H1 (cell line): ENCODE data around the gene AP4M1. TPM values are rescaled to one million over a fixed set of nuclear protein-coding genes. Genes with fewer than 3 reads are reported as not detected.

ENCODE experiments used
- CTCF ChIA-PET: fragments of 300-600 bp; sonication (Branson Sonifier 250); formaldehyde crosslinking; loops from one replicate; lab custom pipeline; 2021; ENCODE audit not compliant: partially characterized antibody; lab: Charles Lee
- POLR2A ChIA-PET: fragments of 300-600 bp; sonication (Branson Sonifier 250); formaldehyde crosslinking; loops from one replicate; lab custom pipeline; 2021; ENCODE audit warnings: inconsistent platforms; ENCODE audit not compliant: partially characterized antibody; lab: Charles Lee
- DNase-seq, 2 experiments: peaks; one replicate each; pipeline versions ENCODE4 v3.0.0 to v3.0.0-alpha.2; 2010 to 2022; ENCODE audit warnings: low spot score in 2 of 2, low read depth in 1 of 2, mixed read lengths in 1 of 2
- FAIRE-seq: peaks from 2 replicates; lab custom pipeline; 2011; peaks lifted over from hg19 to GRCh38; lab: Jason Lieb, UNC
- H2AFZ ChIP-seq: 2 replicates; pipeline ENCODE4 v1.8.1; 2012; ENCODE audit warnings: low read length, inconsistent platforms
- H2AK5ac ChIP-seq: 2 replicates; pipeline ENCODE4 v1.6.1; 2013; ENCODE audit warnings: low read depth, low read length
- H2BK120ac ChIP-seq: replicated peaks from 2 replicates; pipeline ENCODE3; 2013; ENCODE audit warnings: low read depth, low read length, inconsistent platforms
- H2BK12ac ChIP-seq: 2 replicates; pipeline ENCODE4 v1.6.1; 2013; ENCODE audit warnings: low read depth, low read length
- H2BK15ac ChIP-seq: 2 replicates; pipeline ENCODE4 v1.6.1; 2013; ENCODE audit warnings: low read length
- H2BK20ac ChIP-seq: 2 replicates; pipeline ENCODE4 v1.6.1; 2013; ENCODE audit warnings: low read length
- H2BK5ac ChIP-seq: 2 replicates; pipeline ENCODE4 v1.6.1; 2013; ENCODE audit warnings: low read depth, low read length
- H3K14ac ChIP-seq: 2 replicates; pipeline ENCODE4 v1.6.1; 2013; ENCODE audit warnings: inconsistent platforms; ENCODE audit not compliant: insufficient read length
- H3K18ac ChIP-seq: 2 replicates; pipeline ENCODE4 v1.6.1; 2013; ENCODE audit warnings: low read length; ENCODE audit errors: extremely low read depth
- H3K23ac ChIP-seq: 2 replicates; pipeline ENCODE4 v1.6.1; 2013; ENCODE audit warnings: inconsistent platforms; ENCODE audit not compliant: insufficient read length
- H3K23me2 ChIP-seq: 2 replicates; pipeline ENCODE4 v1.6.1; 2013; ENCODE audit warnings: low read depth, low read length
- H3K27ac ChIP-seq: 2 replicates; pipeline ENCODE4 v1.6.1; 2011; ENCODE audit warnings: low read depth, low read length, inconsistent platforms
- H3K27me3 ChIP-seq, 4 experiments: replicated peaks in 1 of 4; 1 replicate in 1 of 4; 2 replicates in 3 of 4; pipeline versions ENCODE4 v1.6.1 to v1.8.1; 2011 to 2013; ENCODE audit warnings: low read length in 3 of 4, mild to moderate bottlenecking in 3 of 4, inconsistent platforms in 2 of 4, mixed read lengths in 2 of 4, moderate library complexity in 1 of 4; ENCODE audit not compliant: control insufficient read depth in 3 of 4, insufficient read depth in 3 of 4; ENCODE audit errors: extremely low read depth in 1 of 4
- H3K36me3 ChIP-seq, 4 experiments: 2 replicates each; pipeline versions ENCODE4 v1.6.1 to v1.8.1; 2011 to 2013; ENCODE audit warnings: mild to moderate bottlenecking in 4 of 4, low read length in 3 of 4, moderate library complexity in 2 of 4, control low read depth in 1 of 4, inconsistent platforms in 1 of 4; ENCODE audit not compliant: insufficient read depth in 4 of 4, control insufficient read depth in 2 of 4
- H3K4ac ChIP-seq: replicated peaks from 2 replicates; pipeline ENCODE3; 2013; ENCODE audit warnings: low read length, low read depth, mixed read lengths, inconsistent platforms; ENCODE audit not compliant: insufficient read length
- H3K4me1 ChIP-seq, 4 experiments: replicated peaks in 1 of 4; 1 replicate in 1 of 4; 2 replicates in 3 of 4; pipeline versions ENCODE4 v1.6.1 to v1.8.1; 2011 to 2013; ENCODE audit warnings: low read length in 3 of 4, inconsistent platforms in 2 of 4, mixed read lengths in 1 of 4; ENCODE audit not compliant: insufficient read depth in 4 of 4, control insufficient read depth in 3 of 4
- H3K4me2 ChIP-seq, 2 experiments: 2 replicates each; pipeline versions ENCODE4 v1.6.1 to v1.8.1; 2011 to 2013; ENCODE audit warnings: low read depth in 2 of 2, low read length in 2 of 2, control low read depth in 1 of 2, inconsistent platforms in 1 of 2, mild to moderate bottlenecking in 1 of 2; ENCODE audit not compliant: insufficient read depth in 1 of 2
- H3K4me3 ChIP-seq, 4 experiments: fragments of 200-600, 300-600 bp in 1 of 4; sonication (generic), shearing (Covaris generic), sonication (Bioruptor Twin) in 1 of 4; 2 replicates each; pipeline versions ENCODE4 v1.5.1 to v1.8.1; 2011 to 2016; ENCODE audit warnings: low read length in 4 of 4, low read depth in 3 of 4, control low read depth in 2 of 4, inconsistent platforms in 2 of 4, mild to moderate bottlenecking in 2 of 4, mixed read lengths in 1 of 4, moderate library complexity in 1 of 4; ENCODE audit not compliant: insufficient read depth in 2 of 4; ENCODE audit errors: extremely low read depth in 1 of 4
- H3K56ac ChIP-seq: replicated peaks from 2 replicates; pipeline ENCODE3; 2013; ENCODE audit warnings: low read depth, mild to moderate bottlenecking, mixed read lengths, low read length, inconsistent platforms; ENCODE audit not compliant: insufficient read length
- H3K79me1 ChIP-seq: 2 replicates; pipeline ENCODE4 v1.6.1; 2013; ENCODE audit warnings: low read depth, low read length, control low read depth
- H3K79me2 ChIP-seq, 2 experiments: 2 replicates each; pipeline versions ENCODE4 v1.6.1 to v1.8.1; 2012 to 2013; ENCODE audit warnings: low read length in 2 of 2, mild to moderate bottlenecking in 2 of 2, inconsistent platforms in 1 of 2; ENCODE audit not compliant: insufficient read depth in 2 of 2, control insufficient read depth in 1 of 2
- H3K9ac ChIP-seq, 4 experiments: replicated peaks in 1 of 4; 1 replicate in 1 of 4; 2 replicates in 3 of 4; pipeline versions ENCODE4 v1.6.1 to v1.8.1; 2011 to 2013; ENCODE audit warnings: low read depth in 3 of 4, low read length in 3 of 4, control low read depth in 2 of 4, mild to moderate bottlenecking in 2 of 4, moderate library complexity in 2 of 4, inconsistent platforms in 1 of 4; ENCODE audit errors: extremely low read depth in 1 of 4
- H3K9me3 ChIP-seq, 2 experiments: 2 replicates each; pipeline versions ENCODE4 v1.6.1 to v1.8.1; 2012 to 2013; ENCODE audit warnings: mild to moderate bottlenecking in 2 of 2, moderate library complexity in 2 of 2, control low read depth in 1 of 2, inconsistent platforms in 1 of 2, low read depth in 1 of 2, low read length in 1 of 2, mixed read lengths in 1 of 2; ENCODE audit not compliant: insufficient read depth in 2 of 2
- H4K20me1 ChIP-seq, 2 experiments: replicated peaks in 1 of 2; 2 replicates each; pipeline versions ENCODE3 to v1.8.1; 2011 to 2013; ENCODE audit warnings: inconsistent platforms in 2 of 2, low read length in 2 of 2, mild to moderate bottlenecking in 1 of 2; ENCODE audit not compliant: insufficient read depth in 2 of 2, control insufficient read depth in 1 of 2
- H4K5ac ChIP-seq: 2 replicates; pipeline ENCODE4 v1.6.1; 2013; ENCODE audit warnings: low read length, low read depth, mixed read lengths, inconsistent platforms; ENCODE audit not compliant: insufficient read length
- H4K8ac ChIP-seq: 2 replicates; pipeline ENCODE4 v1.8.0; 2013; ENCODE audit warnings: mild to moderate bottlenecking, moderate library complexity, low read length, inconsistent platforms; ENCODE audit not compliant: insufficient read depth; ENCODE audit errors: extremely low read depth
- H4K91ac ChIP-seq: replicated peaks from 2 replicates; pipeline ENCODE3; 2013; ENCODE audit warnings: low read length, mixed read lengths, inconsistent platforms; ENCODE audit not compliant: insufficient read length
- CTBP2 ChIP-seq: IDR thresholded peaks from 2 replicates; pipeline ENCODE4 v1.7.0; 2011; ENCODE audit warnings: borderline replicate concordance, mild to moderate bottlenecking, moderate library complexity, mixed read lengths, low read length; ENCODE audit not compliant: insufficient read depth, insufficient read length
- FOSL1 ChIP-seq: IDR thresholded peaks from 2 replicates; pipeline ENCODE4 v1.6.1; 2011; ENCODE audit warnings: mild to moderate bottlenecking, low read depth, low read length, moderate library complexity; ENCODE audit not compliant: insufficient read depth
- KDM1A ChIP-seq: fragments of 200-600, 300-600 bp; sonication (generic); IDR thresholded peaks from 2 replicates; pipeline ENCODE4 v1.7.1; 2016; ENCODE audit warnings: mild to moderate bottlenecking, low read length, borderline replicate concordance
- KDM4A ChIP-seq: IDR thresholded peaks from one replicate; pipeline ENCODE4 v1.7.1; 2012; ENCODE audit warnings: low read depth, mild to moderate bottlenecking, moderate library complexity, low read length, inconsistent platforms; ENCODE audit not compliant: severe bottlenecking
- PHF8 ChIP-seq: fragments of 200-600 bp; sonication (generic); conservative IDR thresholded peaks from 2 replicates; pipeline ENCODE4 v1.7.1; 2012; ENCODE audit warnings: low read depth, mild to moderate bottlenecking, inconsistent platforms, low read length, moderate library complexity
- POLR2A ChIP-seq, 2 experiments: IDR thresholded peaks; 1 replicate in 1 of 2; 2 replicates in 1 of 2; pipeline ENCODE4 v1.6.1; 2011; ENCODE audit warnings: low read depth in 2 of 2, low read length in 2 of 2, mild to moderate bottlenecking in 2 of 2; ENCODE audit errors: control extremely low read depth in 1 of 2
- POLR2AphosphoS5 ChIP-seq: IDR thresholded peaks from 2 replicates; pipeline ENCODE4 v1.6.1; 2011; ENCODE audit warnings: low read depth, low read length
- POU5F1 ChIP-seq: IDR thresholded peaks from 2 replicates; pipeline ENCODE4 v1.6.1; 2011; ENCODE audit warnings: low read depth, mild to moderate bottlenecking, low read length, moderate library complexity
- RBBP5 ChIP-seq: IDR thresholded peaks from 2 replicates; pipeline ENCODE4 v1.7.1; 2012; ENCODE audit warnings: low read depth, mild to moderate bottlenecking, inconsistent platforms, low read length, moderate library complexity, borderline replicate concordance
- SIX5 ChIP-seq: IDR thresholded peaks from 2 replicates; pipeline ENCODE4 v1.6.1; 2011; ENCODE audit warnings: mild to moderate bottlenecking, low read depth, low read length
- SP1 ChIP-seq: IDR thresholded peaks from 2 replicates; pipeline ENCODE4 v1.6.1; 2011; ENCODE audit warnings: low read depth, low read length
- USF2 ChIP-seq: IDR thresholded peaks from 2 replicates; pipeline ENCODE4 v1.6.1; 2011; ENCODE audit warnings: low read length, improper control_type of control experiment
- WGBS, 2 experiments: shearing (Covaris generic) in 1 of 2; methylation state at CpG; one replicate each; pipeline versions ENCODE4 v1.1.6 to v1.1.7; 2013 to 2015; ENCODE audit warnings: low lambda C conversion rate in 2 of 2, mixed read lengths in 2 of 2, inconsistent platforms in 1 of 2, low coverage in 1 of 2, missing lambda C conversion rate in 1 of 2; ENCODE audit not compliant: insufficient replicate concordance in 2 of 2, insufficient coverage in 1 of 2, insufficient read length in 1 of 2; ENCODE audit errors: extremely low coverage in 1 of 2, missing lambda C conversion rate in 1 of 2; 5-methylcytosine and 5-hydroxymethylcytosine counted together
- polyA plus RNA-seq, 7 experiments: library from polyadenylated mRNA; depleted of rRNA in 3 of 7; stranded (reverse) in 5 of 7; unstranded in 2 of 7; fragments of >200 nt in 5 of 7; fragments of 200-250 nt in 2 of 7; gene quantifications; 1 replicate in 5 of 7; 2 replicates in 1 of 7; 4 replicates in 1 of 7; pipeline versions ENCODE4 v1.2.1 to v1.2.3, GENCODE V29; 2011 to 2013; ENCODE audit warnings: missing spikeins in 2 of 7, mixed read lengths in 2 of 7
- total RNA-seq: library from RNA; stranded (reverse); fragmentation: NEBNext Ultra II Directional; extraction: Animal tissue kit (Norgen Biotek cat#: 25700); gene quantifications from 2 replicates; pipeline ENCODE4 v1.2.1, GENCODE V29; 2021

AP4M1 gene
- total and polyA plus RNA-seq, 2 of the 8 experiments (the other 6 are each of a cell fraction or from before 2014, with no cell fraction given) = 15.2 to 16.6 TPM

- Histone ChIP-seq H2BK120ac (no peak overlapping the region), H2BK15ac (no peak overlapping the region), H3K4me1 (peaks cover 0 to 8% (median 3%) of the 10 kb centered on the region in 4 experiments; a peak in 3 of 7 replicates), H3K18ac (no peak overlapping the region), H2BK12ac (no peak overlapping the region), H3K23ac (no peak overlapping the region), H3K56ac (no peak overlapping the region), H2BK5ac (no peak overlapping the region; the same call in 1 of the 2 replicates), H3K79me1 (peaks cover 12% of the 10 kb centered on the region), H4K91ac (no peak overlapping the region), H3K14ac (no peak overlapping the region), H2BK20ac (no peak overlapping the region), H3K4me2 (peak overlapping the region; percentile 56 to 77), H4K8ac (peak overlapping the region; percentile 74; the same call in 1 of the 2 replicates), H3K4me3 (peak overlapping the region; percentile 76 to 97 (median 84); a peak in 7 of 8 replicates), H4K20me1 (peaks cover 11 to 22% of the 10 kb centered on the region in 2 experiments), H2AFZ (no peak overlapping the region), H3K36me3 (peaks cover 50 to 58% (median 52%) of the 10 kb centered on the region in 4 experiments), H3K9ac (peak overlapping the region; percentile 71 to 100 (median 99)), H4K5ac (no peak overlapping the region), H3K23me2 (no peaks in the 10 kb centered on the region; the same call in 1 of the 2 replicates), H3K79me2 (peaks cover 9 to 56% of the 10 kb centered on the region in 2 experiments)
- POLR2A ChIA-PET = interaction anchor here (1.0 to 20.0 kb wide), 10 partner anchors 11 to 109 kb away, joined by 3 to 722 read pairs (median 8); partner anchors contain the start of genes CNPY4, COPS6, GPC2 and MBLAC1
- WGBS, 2 experiments = 94% methylated on average over 12 of the region's 12 CpGs; no CpG with 5 or more reads in 1 of the 2 experiments
- CTCF ChIA-PET = interaction anchor here (0.6 to 5.9 kb wide), 3 partner anchors 14 to 538 kb away, joined by 3 to 55 read pairs (median 3); no protein-coding TSS in a partner anchor
- no peak for DNase-seq
- FAIRE-seq = no peak
- TF ChIP-seq POLR2AphosphoS5 (peak; percentile 80), KDM4A (no peak), POLR2A (IDR thresholded peaks at IDR 0.05; ENCODE audit: control extremely low read depth in 1 of 2, low read depth in 2 of 2, low read length in 2 of 2) (peak in 1 of 2 experiments; percentile 65; a peak in 1 of 3 replicates), POU5F1 (no peak), FOSL1 (no peak), SP1 (no peak), KDM1A (no peak), USF2 (no peak), PHF8 (no peak), RBBP5 (no peak), CTBP2 (no peak), SIX5 (no peak)
- TF ChIP-seq, all 59 proteins: peak for 2
- H3K27ac ChIP-seq = peak overlapping the region; percentile 98; the same call in 1 of the 2 replicates
- no peaks in the 10 kb centered on the region for H3K27me3 ChIP-seq
- H2AK5ac ChIP-seq = no peak overlapping the region; the same call in 1 of the 2 replicates
- H3K4ac ChIP-seq = no peak overlapping the region
- H3K9me3 ChIP-seq = no peaks in the 10 kb centered on the region
Observed at GRCh38 chr7:100099452-100099851, 2.0 kb upstream of the AP4M1 start.
